Measurements from ENCODE around the gene ACO2. TPM values are rescaled to one million over a fixed set of nuclear protein-coding genes. Genes with fewer than 3 reads are reported as not detected.

The ACO2 gene
- total and polyA plus RNA-seq, 2 of the 13 experiments (the other 11 are each of a cell fraction or from before 2014, with no cell fraction given), result 19.2 to 45.6 TPM

- peak; percentile 73 for TF ChIP-seq MAX (IDR thresholded peaks at IDR 0.05)
- peak; percentile 41; the same call in 1 of the 2 replicates for TF ChIP-seq FOXP4 (CRISPR knock-in tag; IDR thresholded peaks at IDR 0.05)
- peak; percentile 57; the same call in 1 of the 2 replicates for TF ChIP-seq HNF4G (IDR thresholded peaks at IDR 0.05; ENCODE audit: borderline replicate concordance, low read depth, low read length)
- no peak; the same call in 1 of the 2 replicates for TF ChIP-seq HNF4G (CRISPR knock-in tag; IDR thresholded peaks at IDR 0.05; ENCODE audit: borderline replicate concordance, low read depth)
- TF ChIP-seq FOXK1 (CRISPR knock-in tag; IDR thresholded peaks at IDR 0.05; ENCODE audit: borderline replicate concordance, low read depth), result peak; percentile 74; the same call in 1 of the 2 replicates
- TF ChIP-seq HCFC1 (IDR thresholded peaks at IDR 0.05; ENCODE audit: low read depth, low read length), result peak; percentile 75; the same call in 1 of the 2 replicates
- peak in 1 of 2 experiments; percentile 40; a peak in 1 of 4 replicates for TF ChIP-seq NR2F1 (CRISPR knock-in tag; IDR thresholded peaks at IDR 0.05)
- TF ChIP-seq NCOA1 (CRISPR knock-in tag; IDR thresholded peaks at IDR 0.05), result 0 out of 2 replicates have a peak, but pooled peaks have one; percentile 72
- TF ChIP-seq ATF7 (IDR thresholded peaks at IDR 0.05), result no peak; the same call in 1 of the 2 replicates
- 0 out of 2 replicates have a peak, but pooled peaks have one; percentile 77 for TF ChIP-seq ATF7 (CRISPR knock-in tag; IDR thresholded peaks at IDR 0.05)
- TF ChIP-seq PATZ1 (CRISPR knock-in tag; IDR thresholded peaks at IDR 0.05), result peak; percentile 41; the same call in 1 of the 2 replicates
- TF ChIP-seq ZNF503 (CRISPR knock-in tag; IDR thresholded peaks at IDR 0.05), result peak; percentile 65; the same call in 1 of the 2 replicates
- no peak for TF ChIP-seq ZNF878 (CRISPR knock-in tag; IDR thresholded peaks at IDR 0.05)
- TF ChIP-seq SIN3A (IDR thresholded peaks at IDR 0.05; ENCODE audit: borderline replicate concordance, low read depth, low read length), result peak; percentile 83
- TF ChIP-seq PBX2 (CRISPR knock-in tag; IDR thresholded peaks at IDR 0.05), result peak; percentile 46
- peak; percentile 80; the same call in 1 of the 2 replicates for TF ChIP-seq NFRKB (IDR thresholded peaks at IDR 0.05)
- TF ChIP-seq ZNF260 (CRISPR knock-in tag; IDR thresholded peaks at IDR 0.05; ENCODE audit: borderline replicate concordance, low read depth), result no peak
- TF ChIP-seq E2F1 (CRISPR knock-in tag; IDR thresholded peaks at IDR 0.05), result peak; percentile 79
Measured at GRCh38 chr22:41468381-41469217, at the start of gene ACO2, which contains the start of gene PHF5A (continued).

All from HepG2 (cell line).